ENCODE data around the gene TNIP1.

The TNIP1 gene

GRCh38 chr5:151019331-151019730 is 61.5 kb downstream of the TNIP1 start:
- no peak for DNase-seq

- DNase-seq, result no peak
These were observed 62.0 kb downstream of the TNIP1 start for GRCh38 chr5:151018846-151019245.

- no peak for DNase-seq
These were observed 62.9 kb downstream of the TNIP1 start for GRCh38 chr5:151017897-151018296.

GRCh38 chr5:151016700-151017099 is 64.1 kb downstream of the TNIP1 start:
- no peak for DNase-seq

- DNase-seq, result no peak
These were observed 64.8 kb downstream of the TNIP1 start for GRCh38 chr5:151015974-151016587.

- no peak for DNase-seq
These were observed 66.0 kb downstream of the TNIP1 start for GRCh38 chr5:151014680-151015343.

- no peak for DNase-seq
These were observed 68.0 kb downstream of the TNIP1 start for GRCh38 chr5:151012862-151013261.

- no peak for DNase-seq
These were observed 71.9 kb downstream of the TNIP1 start for GRCh38 chr5:151008906-151009305.

GRCh38 chr5:151008210-151008491 is 72.7 kb downstream of the TNIP1 start:
- DNase-seq, result no peak

- no peak for DNase-seq
These were observed 73.2 kb downstream of the TNIP1 start for GRCh38 chr5:151007430-151008209.

- DNase-seq, result no peak
These were observed 74.0 kb downstream of the TNIP1 start for GRCh38 chr5:151006704-151007334.

GRCh38 chr5:151005950-151006576 is 74.8 kb downstream of the TNIP1 start:
- no peak for DNase-seq

GRCh38 chr5:151005187-151005949 is 75.5 kb downstream of the TNIP1 start:
- no peak for DNase-seq

- DNase-seq, result no peak
These were observed 76.3 kb downstream of the TNIP1 start for GRCh38 chr5:151004499-151004898.

- no peak for DNase-seq
These were observed 77.4 kb downstream of the TNIP1 start for GRCh38 chr5:151003503-151003860.

GRCh38 chr5:151002681-151003502 is 77.9 kb downstream of the TNIP1 start:
- DNase-seq, result no peak

- no peak for DNase-seq
These were observed 78.6 kb downstream of the TNIP1 start for GRCh38 chr5:151002250-151002649.

GRCh38 chr5:151001436-151001835 is 79.4 kb downstream of the TNIP1 start:
- DNase-seq, result no peak

- no peak for DNase-seq
These were observed 81.0 kb downstream of the TNIP1 start for GRCh38 chr5:150999704-151000442.

GRCh38 chr5:150993826-150994412 is 86.9 kb downstream of the TNIP1 start:
- no peak for DNase-seq

GRCh38 chr5:150993422-150993821 is 87.4 kb downstream of the TNIP1 start:
- no peak for DNase-seq
